GOT3 (cell line): Measurements from ENCODE around the gene SAP30L.

Experiments
- DNase-seq: peaks from one replicate; lab custom pipeline; 2025; ENCODE audit warnings: mixed read lengths; lab: John Stamatoyannopoulos, UW

The SAP30L gene

GRCh38 chr5:154421868-154422267 is 23.9 kb upstream of the SAP30L start:
- DNase-seq: no peak

GRCh38 chr5:154422298-154422697 is 23.5 kb upstream of the SAP30L start:
- DNase-seq: no peak

DNA sequence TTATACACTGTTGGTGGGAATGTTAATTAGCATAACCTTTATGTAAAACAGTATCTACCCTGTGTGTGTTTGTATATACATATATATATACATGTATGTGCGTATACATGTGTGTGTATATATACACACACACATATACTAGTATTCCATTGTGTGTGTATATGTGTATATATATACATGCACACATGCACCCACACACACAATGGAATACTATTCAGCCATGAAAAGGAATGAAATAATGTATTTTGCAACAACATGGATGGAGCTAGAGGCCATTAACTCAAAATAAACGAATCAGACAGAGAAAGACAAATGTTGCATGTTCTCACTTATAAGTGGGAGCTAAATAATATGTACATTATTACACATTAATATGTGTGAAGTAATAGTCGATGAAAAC is 17.6 kb upstream of the SAP30L start:
- no peak for DNase-seq

GRCh38 chr5:154429341-154429740 is 16.5 kb upstream of the SAP30L start:
- DNase-seq: no peak

DNA sequence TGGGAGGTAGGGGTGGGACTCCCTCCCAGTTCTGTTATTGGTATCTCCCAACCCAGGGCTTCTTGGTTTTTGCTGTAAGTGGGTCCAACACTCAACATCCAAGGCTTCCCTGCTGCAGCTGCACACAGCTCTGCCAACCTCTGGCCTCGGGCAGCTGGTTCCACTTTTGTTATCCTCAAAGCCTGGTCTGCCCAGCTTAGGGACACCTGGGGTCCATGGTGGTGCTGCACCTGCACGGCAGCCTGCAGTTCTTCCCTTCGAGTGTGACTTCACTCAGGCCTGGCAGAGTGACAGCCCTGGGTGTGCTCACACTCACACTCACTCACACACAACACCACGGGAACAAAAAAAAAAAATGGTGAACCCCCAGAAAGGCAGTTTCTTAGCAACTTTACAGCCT is 15.3 kb upstream of the SAP30L start:
- DNase-seq: no peak

GRCh38 chr5:154430961-154431630 is 14.7 kb upstream of the SAP30L start:
- no peak for DNase-seq

- no peak for DNase-seq
These were observed 10.6 kb upstream of the SAP30L start for GRCh38 chr5:154435226-154435625.

DNA sequence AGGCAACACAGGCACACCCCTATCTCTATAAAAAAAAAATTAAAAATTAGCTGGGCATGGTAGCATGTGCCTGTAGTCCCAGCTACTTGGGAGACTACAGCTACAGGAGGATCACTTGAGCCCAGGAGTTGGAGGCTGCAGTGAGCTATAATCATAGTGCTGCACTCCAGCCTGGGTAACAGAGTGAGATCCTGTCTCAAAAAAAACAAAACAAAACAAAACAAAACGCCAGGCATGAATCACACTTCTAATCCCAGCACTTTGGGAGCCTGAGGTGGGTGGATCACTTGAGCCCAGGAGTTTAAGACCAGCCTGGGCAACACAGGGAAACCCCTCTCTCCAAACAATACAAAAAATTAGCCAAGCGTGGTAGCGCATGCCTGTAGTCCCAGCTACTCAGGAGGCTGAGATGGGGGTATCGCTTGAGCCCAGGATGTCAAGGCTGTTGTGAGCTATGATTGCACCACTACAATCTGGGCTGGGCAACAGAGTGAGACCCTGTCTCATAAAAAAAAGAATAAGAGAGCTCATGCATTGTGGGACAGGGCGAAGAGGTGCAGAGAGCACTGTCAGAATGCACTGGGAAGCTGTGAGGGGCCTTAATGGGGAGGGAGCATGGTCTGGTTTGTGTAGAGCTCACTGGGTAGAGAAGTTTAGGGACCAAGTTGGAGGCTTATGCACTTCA is 8.4 kb upstream of the SAP30L start:
- no peak for DNase-seq

DNA sequence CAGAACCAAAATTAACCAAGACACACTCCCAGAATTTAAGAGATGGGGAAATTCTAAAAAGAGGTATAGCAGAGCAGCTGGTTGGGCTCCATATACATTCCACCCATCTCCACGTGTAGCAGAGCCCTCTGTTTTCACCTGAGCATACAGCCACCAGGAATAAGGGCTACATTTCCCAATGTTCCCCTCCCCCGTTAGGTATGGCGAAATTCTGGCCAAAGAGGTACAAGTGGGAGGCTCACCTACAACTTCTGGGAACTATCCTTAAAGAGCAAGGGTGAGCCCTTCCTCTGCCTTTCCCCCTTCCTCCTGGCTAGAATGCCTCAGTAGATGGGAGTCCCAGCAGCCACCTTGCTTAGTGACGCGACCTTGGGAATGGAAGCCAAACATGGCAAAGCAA is 5.3 kb upstream of the SAP30L start:
- DNase-seq: no peak

GRCh38 chr5:154442801-154443200 is 3.0 kb upstream of the SAP30L start:
- DNase-seq: no peak

- DNase-seq: no peak
These were observed 1.0 kb upstream of the SAP30L start for GRCh38 chr5:154444556-154445421.

DNA sequence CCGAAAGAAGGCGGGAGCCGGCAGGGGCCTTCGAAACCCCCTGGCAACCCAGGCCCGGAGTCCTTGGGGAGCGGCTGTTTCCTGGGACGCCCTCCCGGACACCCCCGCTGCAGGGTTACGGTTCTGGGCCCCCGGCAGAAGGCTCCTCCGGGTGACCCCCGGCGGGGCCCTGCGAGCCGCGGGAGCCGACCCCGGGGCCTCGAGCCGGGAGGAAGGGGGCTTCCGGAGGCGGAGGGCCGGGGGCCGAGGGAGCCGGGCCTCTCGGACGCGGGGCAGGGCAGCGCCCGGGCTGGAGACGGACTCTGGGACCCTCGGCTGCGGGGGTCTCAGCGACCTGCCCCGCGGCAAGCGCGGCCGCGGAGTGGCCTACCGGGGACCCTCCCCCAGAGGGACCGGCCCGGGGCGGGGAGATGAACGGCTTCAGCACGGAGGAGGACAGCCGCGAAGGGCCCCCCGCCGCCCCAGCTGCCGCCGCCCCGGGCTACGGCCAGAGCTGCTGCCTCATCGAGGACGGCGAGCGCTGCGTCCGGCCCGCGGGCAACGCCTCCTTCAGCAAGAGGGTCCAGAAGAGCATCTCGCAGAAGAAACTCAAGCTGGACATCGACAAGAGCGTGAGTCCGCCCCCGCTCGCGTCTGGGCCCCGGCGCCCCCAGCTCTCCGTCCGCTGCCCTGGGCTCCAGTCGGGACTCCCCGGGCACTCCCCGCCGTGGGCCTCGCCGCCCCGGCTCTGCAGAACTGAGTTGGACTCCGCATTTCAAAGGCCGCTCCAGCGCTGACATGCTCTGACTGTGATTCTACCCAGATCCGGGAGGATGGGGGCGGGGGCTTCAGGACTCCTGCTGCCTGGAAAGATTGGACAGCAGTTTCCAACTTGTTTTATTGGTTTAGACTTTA is 645 bp downstream of the SAP30L start:
- no peak for DNase-seq

- no peak for DNase-seq
These were observed 1.4 kb downstream of the SAP30L start for GRCh38 chr5:154447089-154447725.

- DNase-seq: no peak
These were observed 4.0 kb downstream of the SAP30L start for GRCh38 chr5:154449786-154450185.

- no peak for DNase-seq
These were observed 6.2 kb downstream of the SAP30L start for GRCh38 chr5:154451957-154452356.

- DNase-seq: no peak
These were observed 9.8 kb downstream of the SAP30L start for GRCh38 chr5:154455585-154455984.

DNA sequence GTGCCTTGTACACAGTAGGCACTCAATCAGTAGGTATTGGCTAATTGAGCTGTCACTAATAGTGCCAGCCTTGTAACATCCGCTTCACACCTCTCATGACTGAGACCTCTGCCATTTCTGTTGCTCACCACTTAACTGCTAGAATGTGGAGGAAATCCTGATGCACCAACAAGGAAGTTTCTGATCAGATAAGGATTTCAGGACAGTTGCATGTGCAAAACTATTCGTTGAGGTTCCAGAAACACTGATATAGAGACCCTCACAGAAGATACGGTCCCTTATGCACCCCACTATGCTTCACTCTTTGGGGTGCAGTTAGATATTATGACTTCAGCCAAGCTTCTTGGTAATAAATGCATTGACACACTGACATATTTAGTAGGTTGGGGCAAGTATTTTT is 10.7 kb downstream of the SAP30L start:
- no peak for DNase-seq

- no peak for DNase-seq
These were observed 13.2 kb downstream of the SAP30L start for GRCh38 chr5:154459015-154459414.

DNA sequence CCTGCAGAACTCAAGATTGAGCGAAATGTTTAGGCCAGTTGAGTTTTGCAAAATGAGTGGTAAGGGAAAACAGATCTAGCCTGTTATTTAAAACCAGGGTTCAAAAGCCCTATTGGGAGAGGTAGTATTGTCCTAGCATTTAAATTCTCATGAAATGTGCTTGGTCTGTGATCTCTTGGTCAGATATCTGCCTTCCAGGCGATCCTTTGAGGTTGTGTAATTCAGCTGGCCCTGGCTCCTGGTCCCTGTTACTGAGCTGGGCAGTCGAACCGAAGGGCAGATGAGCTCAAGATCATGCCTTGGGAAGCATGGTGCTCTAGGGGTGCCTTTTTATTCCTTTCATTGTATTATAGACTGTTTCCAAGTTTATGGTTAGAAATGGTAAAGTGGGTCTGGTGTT is 14.4 kb downstream of the SAP30L start:
- DNase-seq: no peak

- no peak for DNase-seq
These were observed 15.7 kb downstream of the SAP30L start for GRCh38 chr5:154461531-154461930.

GRCh38 chr5:154464438-154464837 is 18.6 kb downstream of the SAP30L start:
- DNase-seq: no peak
